ENCODE measurements around the gene GRHL1.

The GRHL1 gene

GRCh38 chr2:9949239-9949991 lies 2.1 kb upstream of the GRHL1 start:
- Histone ChIP-seq H3K4me3 (ENCODE audit: insufficient read length, low read depth) (no peak overlapping the region), H3K4me1 (ENCODE audit: insufficient read depth, insufficient read length) (peaks cover 5% of the 10 kb centered on the region), H3K9me3 (ENCODE audit: insufficient read depth, low read length) (no peaks in the 10 kb centered on the region), H3K27me3 (ENCODE audit: insufficient read depth, insufficient read length) (peaks cover 46% of the 10 kb centered on the region), H3K36me3 (ENCODE audit: insufficient read depth, insufficient read length, low read length) (no peaks in the 10 kb centered on the region), H3K9ac (ENCODE audit: insufficient read length, low read depth) (no peak overlapping the region)
- no peak for DNase-seq (ENCODE audit: low read depth, low spot score)
- TF ChIP-seq ZNF274 (IDR thresholded peaks at IDR 0.05; ENCODE audit: low read depth, low read length) (no peak), SUZ12 (IDR thresholded peaks at IDR 0.05; ENCODE audit: extremely low read depth, insufficient read depth, insufficient read length) (no peak), YY1 (IDR thresholded peaks at IDR 0.05; ENCODE audit: insufficient read depth, insufficient read length) (no peak)

DNA sequence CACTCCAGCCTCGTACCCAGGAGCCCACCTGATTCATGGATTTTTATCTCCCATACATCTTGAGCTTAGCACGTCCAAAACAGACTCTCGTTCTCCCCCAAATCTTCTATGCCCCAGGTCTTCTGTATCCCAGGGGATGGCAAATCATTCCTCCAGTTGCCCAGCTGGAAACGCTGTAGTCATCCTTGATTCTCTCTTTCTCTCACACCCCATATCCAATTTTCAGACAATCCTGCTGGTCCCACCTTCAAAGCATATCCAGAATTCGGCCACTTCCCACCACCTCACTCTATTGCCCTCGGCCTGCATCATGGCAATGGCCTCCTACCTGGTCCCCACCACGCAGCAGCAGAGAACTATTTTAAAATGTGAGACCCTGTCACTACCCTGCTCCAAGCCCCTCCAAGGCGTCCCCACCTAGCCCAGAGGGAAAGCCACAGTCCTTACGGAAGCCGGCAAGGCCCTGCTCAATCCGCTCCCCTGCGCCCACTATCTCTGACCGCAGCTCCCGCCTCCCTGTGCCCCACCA lies 1.4 kb upstream of the GRHL1 start:
- Histone ChIP-seq H3K9ac (ENCODE audit: insufficient read length, low read depth) (peak overlapping the region; percentile 67), H3K9me3 (ENCODE audit: insufficient read depth, low read length) (no peaks in the 10 kb centered on the region), H3K4me3 (ENCODE audit: insufficient read length, low read depth) (no peak overlapping the region), H3K4me1 (ENCODE audit: insufficient read depth, insufficient read length) (peaks cover 5% of the 10 kb centered on the region), H3K27me3 (ENCODE audit: insufficient read depth, insufficient read length) (peaks cover 51% of the 10 kb centered on the region), H3K36me3 (ENCODE audit: insufficient read depth, insufficient read length, low read length) (no peaks in the 10 kb centered on the region)
- no peak for DNase-seq (ENCODE audit: low read depth, low spot score)
- TF ChIP-seq ZNF274 (IDR thresholded peaks at IDR 0.05; ENCODE audit: low read depth, low read length) (no peak), YY1 (IDR thresholded peaks at IDR 0.05; ENCODE audit: insufficient read depth, insufficient read length) (no peak), SUZ12 (IDR thresholded peaks at IDR 0.05; ENCODE audit: extremely low read depth, insufficient read depth, insufficient read length) (no peak)

DNA sequence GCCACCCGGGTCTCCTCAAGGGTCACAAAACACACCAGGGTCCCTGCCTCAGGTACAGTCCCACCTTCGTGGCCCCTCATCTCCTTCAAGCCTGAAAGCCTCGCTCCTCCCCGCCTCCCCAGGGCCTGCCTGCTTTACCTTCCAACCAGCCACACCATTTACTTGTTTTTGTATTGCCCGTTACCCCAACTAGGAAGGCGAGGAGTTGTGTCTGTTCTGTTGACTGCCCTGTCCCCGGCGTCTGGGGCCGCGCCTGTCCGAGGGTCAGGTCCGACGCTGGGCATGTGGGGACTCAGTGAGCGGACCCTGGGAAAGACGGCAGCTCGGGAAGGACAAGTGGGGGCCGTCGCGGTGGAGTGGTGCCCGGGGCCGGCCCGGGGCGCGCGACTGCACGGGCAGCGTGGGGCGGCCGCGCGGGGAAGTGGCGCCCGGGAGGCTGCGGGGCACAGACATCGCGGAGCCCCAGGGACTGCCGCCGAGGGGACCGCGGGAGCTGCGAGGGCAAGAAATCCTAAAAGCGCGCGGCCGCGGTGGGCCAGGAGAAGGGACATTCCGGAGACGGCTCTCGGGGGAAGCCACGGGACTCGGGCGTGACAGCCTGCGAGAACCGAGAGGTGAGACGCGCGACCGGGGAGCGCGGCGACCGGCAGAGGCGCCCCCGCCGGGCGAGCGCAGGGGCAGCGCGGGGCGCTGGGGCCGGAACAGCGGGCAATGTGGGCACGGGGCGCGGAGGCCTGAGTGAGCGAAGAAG lies 797 bp upstream of the GRHL1 start:
- DNase-seq (ENCODE audit: low read depth, low spot score) = no peak
- Histone ChIP-seq H3K36me3 (ENCODE audit: insufficient read depth, insufficient read length, low read length) (no peaks in the 10 kb centered on the region), H3K4me3 (ENCODE audit: insufficient read length, low read depth) (peak overlapping the region; percentile 55), H3K9me3 (ENCODE audit: insufficient read depth, low read length) (no peaks in the 10 kb centered on the region), H3K9ac (ENCODE audit: insufficient read length, low read depth) (peak overlapping the region; percentile 67), H3K4me1 (ENCODE audit: insufficient read depth, insufficient read length) (peaks cover 5% of the 10 kb centered on the region), H3K27me3 (ENCODE audit: insufficient read depth, insufficient read length) (peaks cover 54% of the 10 kb centered on the region)
- no peak for TF ChIP-seq ZNF274 (IDR thresholded peaks at IDR 0.05; ENCODE audit: low read depth, low read length)
- TF ChIP-seq YY1 (IDR thresholded peaks at IDR 0.05; ENCODE audit: insufficient read depth, insufficient read length) = no peak
- TF ChIP-seq SUZ12 (IDR thresholded peaks at IDR 0.05; ENCODE audit: extremely low read depth, insufficient read depth, insufficient read length) = no peak

- TF ChIP-seq YY1 (IDR thresholded peaks at IDR 0.05; ENCODE audit: insufficient read depth, insufficient read length) (no peak), ZNF274 (IDR thresholded peaks at IDR 0.05; ENCODE audit: low read depth, low read length) (no peak), SUZ12 (IDR thresholded peaks at IDR 0.05; ENCODE audit: extremely low read depth, insufficient read depth, insufficient read length) (no peak)
- H3K4me3 ChIP-seq (ENCODE audit: insufficient read length, low read depth) = peak overlapping the region; percentile 55
- H3K9ac ChIP-seq (ENCODE audit: insufficient read length, low read depth) = peak overlapping the region; percentile 67
- H3K36me3 ChIP-seq (ENCODE audit: insufficient read depth, insufficient read length, low read length) = no peaks in the 10 kb centered on the region
- peaks cover 54% of the 10 kb centered on the region for H3K27me3 ChIP-seq (ENCODE audit: insufficient read depth, insufficient read length)
- DNase-seq (ENCODE audit: low read depth, low spot score) = no peak
- no peaks in the 10 kb centered on the region for H3K9me3 ChIP-seq (ENCODE audit: insufficient read depth, low read length)
- peaks cover 5% of the 10 kb centered on the region for H3K4me1 ChIP-seq (ENCODE audit: insufficient read depth, insufficient read length)
Measured at GRCh38 chr2:9951272-9951521, 296 bp upstream of the GRHL1 start.

GRCh38 chr2:9952286-9952737 lies 819 bp downstream of the GRHL1 start:
- Histone ChIP-seq H3K9me3 (ENCODE audit: insufficient read depth, low read length) (no peaks in the 10 kb centered on the region), H3K36me3 (ENCODE audit: insufficient read depth, insufficient read length, low read length) (no peaks in the 10 kb centered on the region), H3K9ac (ENCODE audit: insufficient read length, low read depth) (no peak overlapping the region), H3K4me1 (ENCODE audit: insufficient read depth, insufficient read length) (peaks cover 5% of the 10 kb centered on the region), H3K4me3 (ENCODE audit: insufficient read length, low read depth) (peak overlapping the region; percentile 42), H3K27me3 (ENCODE audit: insufficient read depth, insufficient read length) (peaks cover 54% of the 10 kb centered on the region)
- TF ChIP-seq YY1 (IDR thresholded peaks at IDR 0.05; ENCODE audit: insufficient read depth, insufficient read length) (no peak), SUZ12 (IDR thresholded peaks at IDR 0.05; ENCODE audit: extremely low read depth, insufficient read depth, insufficient read length) (no peak), ZNF274 (IDR thresholded peaks at IDR 0.05; ENCODE audit: low read depth, low read length) (no peak)
- no peak for DNase-seq (ENCODE audit: low read depth, low spot score)

GRCh38 chr2:9952856-9953503 lies 1.5 kb downstream of the GRHL1 start:
- no peak for DNase-seq (ENCODE audit: low read depth, low spot score)
- H3K4me3 ChIP-seq (ENCODE audit: insufficient read length, low read depth) = no peak overlapping the region
- no peaks in the 10 kb centered on the region for H3K9me3 ChIP-seq (ENCODE audit: insufficient read depth, low read length)
- peaks cover 54% of the 10 kb centered on the region for H3K27me3 ChIP-seq (ENCODE audit: insufficient read depth, insufficient read length)
- TF ChIP-seq YY1 (IDR thresholded peaks at IDR 0.05; ENCODE audit: insufficient read depth, insufficient read length) = no peak
- no peak for TF ChIP-seq SUZ12 (IDR thresholded peaks at IDR 0.05; ENCODE audit: extremely low read depth, insufficient read depth, insufficient read length)
- TF ChIP-seq ZNF274 (IDR thresholded peaks at IDR 0.05; ENCODE audit: low read depth, low read length) = no peak
- peaks cover 5% of the 10 kb centered on the region for H3K4me1 ChIP-seq (ENCODE audit: insufficient read depth, insufficient read length)
- no peak overlapping the region for H3K9ac ChIP-seq (ENCODE audit: insufficient read length, low read depth)
- H3K36me3 ChIP-seq (ENCODE audit: insufficient read depth, insufficient read length, low read length) = no peaks in the 10 kb centered on the region

GRCh38 chr2:9954136-9954535 lies 2.6 kb downstream of the GRHL1 start:
- Histone ChIP-seq H3K4me1 (ENCODE audit: insufficient read depth, insufficient read length) (peaks cover 5% of the 10 kb centered on the region), H3K27me3 (ENCODE audit: insufficient read depth, insufficient read length) (peaks cover 49% of the 10 kb centered on the region), H3K4me3 (ENCODE audit: insufficient read length, low read depth) (no peak overlapping the region), H3K9ac (ENCODE audit: insufficient read length, low read depth) (no peak overlapping the region), H3K9me3 (ENCODE audit: insufficient read depth, low read length) (no peaks in the 10 kb centered on the region), H3K36me3 (ENCODE audit: insufficient read depth, insufficient read length, low read length) (no peaks in the 10 kb centered on the region)
- no peak for TF ChIP-seq YY1 (IDR thresholded peaks at IDR 0.05; ENCODE audit: insufficient read depth, insufficient read length)
- no peak for TF ChIP-seq ZNF274 (IDR thresholded peaks at IDR 0.05; ENCODE audit: low read depth, low read length)
- no peak for TF ChIP-seq SUZ12 (IDR thresholded peaks at IDR 0.05; ENCODE audit: extremely low read depth, insufficient read depth, insufficient read length)
- DNase-seq (ENCODE audit: low read depth, low spot score) = no peak
